Osteoblast (primary cell): ENCODE results near the gene EXOC1. TPM values are rescaled to one million over a fixed set of nuclear protein-coding genes. Genes with fewer than 3 reads are reported as not detected.

Source experiments
- DNase-seq: peaks from one replicate; pipeline ENCODE4 v3.0.0; 2011; ENCODE audit warnings: low spot score, mixed read lengths; ENCODE audit not compliant: insufficient read length; ENCODE audit errors: missing footprints
- H2AFZ ChIP-seq: 2 replicates; pipeline ENCODE4 v1.6.0; 2011; ENCODE audit warnings: mild to moderate bottlenecking, low read length
- H3K27ac ChIP-seq: 2 replicates; pipeline ENCODE4 v1.5.1; 2011; ENCODE audit warnings: mild to moderate bottlenecking, low read depth, low read length, moderate library complexity
- H3K27me3 ChIP-seq: 2 replicates; pipeline ENCODE4 v1.6.0; 2012; ENCODE audit warnings: mild to moderate bottlenecking, control low read depth, inconsistent platforms, low read length, moderate library complexity; ENCODE audit not compliant: insufficient read depth
- H3K36me3 ChIP-seq: 2 replicates; pipeline ENCODE4 v1.5.1; 2011; ENCODE audit warnings: mild to moderate bottlenecking, low read length, control low read depth, moderate library complexity; ENCODE audit not compliant: insufficient read depth
- H3K4me1 ChIP-seq: 2 replicates; pipeline ENCODE4 v1.5.1; 2011; ENCODE audit warnings: mild to moderate bottlenecking, low read length, control low read depth, moderate library complexity; ENCODE audit not compliant: insufficient read depth
- H3K4me2 ChIP-seq: 2 replicates; pipeline ENCODE4 v1.6.0; 2011; ENCODE audit warnings: mild to moderate bottlenecking, low read length; ENCODE audit not compliant: insufficient read depth
- H3K4me3 ChIP-seq: fragments of 200-600 bp; sonication (generic); 3 replicates; pipeline ENCODE4 v1.5.1; 2012; ENCODE audit warnings: mild to moderate bottlenecking, low read length, inconsistent platforms; ENCODE audit not compliant: insufficient read depth
- H3K79me2 ChIP-seq: 2 replicates; pipeline ENCODE4 v1.6.0; 2012; ENCODE audit warnings: mild to moderate bottlenecking, low read length, control low read depth, inconsistent platforms; ENCODE audit not compliant: insufficient read depth
- H3K9me3 ChIP-seq: 2 replicates; pipeline ENCODE4 v1.5.1; 2011; ENCODE audit warnings: low read depth, low read length, control low read depth
- H4K20me1 ChIP-seq: 2 replicates; pipeline ENCODE4 v1.6.0; 2012; ENCODE audit warnings: mild to moderate bottlenecking, low read length, control low read depth; ENCODE audit not compliant: insufficient read depth
- CTCF ChIP-seq: IDR thresholded peaks from 2 replicates; pipeline ENCODE4 v1.5.1; 2011; ENCODE audit warnings: mild to moderate bottlenecking, low read depth, low read length, moderate library complexity; ENCODE audit errors: extremely low read depth
- total RNA-seq: library from RNA; depleted of rRNA; stranded (reverse); fragments of >200 nt; gene quantifications from 2 replicates; pipeline ENCODE4 v1.2.3, GENCODE V29; 2012

The EXOC1 gene
- 48.9 and 56.0 TPM in 2 replicates for total RNA-seq

- no peaks in the 10 kb centered on the region for H4K20me1 ChIP-seq
- H3K27ac ChIP-seq = peak within 1 kb of the TSS; percentile 86
- H3K4me3 ChIP-seq = peak within 1 kb of the TSS; percentile 99
- H3K27me3 ChIP-seq = no peaks in the 10 kb centered on the region
- H2AFZ ChIP-seq = peak within 1 kb of the TSS; percentile 98
- peaks cover 11% of the 10 kb centered on the region for H3K4me1 ChIP-seq
- TF ChIP-seq CTCF = no peak
- peaks cover 46% of the 10 kb centered on the region for H3K79me2 ChIP-seq
- peak within 1 kb of the TSS; percentile 93 for H3K4me2 ChIP-seq
- no peaks in the 10 kb centered on the region for H3K36me3 ChIP-seq
- no peaks in the 10 kb centered on the region for H3K9me3 ChIP-seq
- DNase-seq = peak; percentile 90
Measured at GRCh38 chr4:55853484-55854046, at the start of gene EXOC1. EXOC1 (plus strand) TSS chr4:55853648; CDS start chr4:55858324, 4,676 bp downstream.

GRCh38 chr4:55807556-55807955 lies 45.9 kb upstream of the EXOC1 start:
- Histone ChIP-seq H3K4me2 (no peak overlapping the region), H3K27ac (no peak overlapping the region), H3K36me3 (no peaks in the 10 kb centered on the region), H3K27me3 (no peaks in the 10 kb centered on the region), H2AFZ (no peak overlapping the region), H3K9me3 (no peaks in the 10 kb centered on the region), H3K4me1 (no peaks in the 10 kb centered on the region), H3K79me2 (no peaks in the 10 kb centered on the region), H3K4me3 (no peak overlapping the region), H4K20me1 (no peaks in the 10 kb centered on the region)
- DNase-seq = no peak
- no peak for TF ChIP-seq CTCF

GRCh38 chr4:55808186-55808585 lies 45.3 kb upstream of the EXOC1 start:
- Histone ChIP-seq H4K20me1 (no peaks in the 10 kb centered on the region), H3K79me2 (no peaks in the 10 kb centered on the region), H3K27me3 (no peaks in the 10 kb centered on the region), H3K9me3 (no peaks in the 10 kb centered on the region), H3K4me3 (no peak overlapping the region), H3K4me2 (no peak overlapping the region), H3K36me3 (no peaks in the 10 kb centered on the region), H3K4me1 (no peaks in the 10 kb centered on the region), H2AFZ (no peak overlapping the region), H3K27ac (no peak overlapping the region)
- no peak for DNase-seq
- TF ChIP-seq CTCF = no peak

- Histone ChIP-seq H3K27ac (no peak overlapping the region), H3K4me1 (no peaks in the 10 kb centered on the region), H4K20me1 (no peaks in the 10 kb centered on the region), H3K79me2 (no peaks in the 10 kb centered on the region), H2AFZ (no peak overlapping the region), H3K9me3 (no peaks in the 10 kb centered on the region), H3K4me2 (no peak overlapping the region), H3K4me3 (no peak overlapping the region), H3K36me3 (no peaks in the 10 kb centered on the region), H3K27me3 (no peaks in the 10 kb centered on the region)
- DNase-seq = no peak
- no peak for TF ChIP-seq CTCF
Measured at GRCh38 chr4:55808632-55809031, 44.8 kb upstream of the EXOC1 start.
